SU-DHL-6 (cell line): ENCODE results near the gene COLQ.

Source experiments
- EZH2phosphoT487 ChIP-seq: fragments of 200-600 bp; sonication (generic), shearing (Covaris generic); conservative IDR thresholded peaks from 2 replicates; pipeline ENCODE4 v1.6.1; 2018; ENCODE audit warnings: mild to moderate bottlenecking, antibody characterized with exemption, low read length, moderate library complexity, mixed read lengths
- TF ChIP-seq, protein P1 (sequence below): fragments of 200-600 bp; sonication (generic); IDR thresholded peaks from one replicate; pipeline ENCODE4 v1.5.1; 2017; ENCODE audit warnings: antibody characterized with exemption, mild to moderate bottlenecking, low read length, moderate library complexity; ENCODE audit not compliant: insufficient read depth, poor library complexity, severe bottlenecking

- TF ChIP-seq, protein P1, sequence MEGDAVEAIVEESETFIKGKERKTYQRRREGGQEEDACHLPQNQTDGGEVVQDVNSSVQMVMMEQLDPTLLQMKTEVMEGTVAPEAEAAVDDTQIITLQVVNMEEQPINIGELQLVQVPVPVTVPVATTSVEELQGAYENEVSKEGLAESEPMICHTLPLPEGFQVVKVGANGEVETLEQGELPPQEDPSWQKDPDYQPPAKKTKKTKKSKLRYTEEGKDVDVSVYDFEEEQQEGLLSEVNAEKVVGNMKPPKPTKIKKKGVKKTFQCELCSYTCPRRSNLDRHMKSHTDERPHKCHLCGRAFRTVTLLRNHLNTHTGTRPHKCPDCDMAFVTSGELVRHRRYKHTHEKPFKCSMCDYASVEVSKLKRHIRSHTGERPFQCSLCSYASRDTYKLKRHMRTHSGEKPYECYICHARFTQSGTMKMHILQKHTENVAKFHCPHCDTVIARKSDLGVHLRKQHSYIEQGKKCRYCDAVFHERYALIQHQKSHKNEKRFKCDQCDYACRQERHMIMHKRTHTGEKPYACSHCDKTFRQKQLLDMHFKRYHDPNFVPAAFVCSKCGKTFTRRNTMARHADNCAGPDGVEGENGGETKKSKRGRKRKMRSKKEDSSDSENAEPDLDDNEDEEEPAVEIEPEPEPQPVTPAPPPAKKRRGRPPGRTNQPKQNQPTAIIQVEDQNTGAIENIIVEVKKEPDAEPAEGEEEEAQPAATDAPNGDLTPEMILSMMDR: no peak
- TF ChIP-seq EZH2phosphoT487: no peak
Observed at GRCh38 chr3:15527031-15527459, 5.5 kb upstream of the COLQ start.
